Mucosa of gallbladder (tissue), 1 donor: ENCODE measurements around the gene GLIPR1L2. TPM values are rescaled to one million over a fixed set of nuclear protein-coding genes. Genes with fewer than 3 reads are reported as not detected.
"Not testable (repeated sequence)": the region's sequence is repeated elsewhere in the genome, so short reads cannot be mapped to it uniquely, and the experiment has no call there.

Experiments used
- DNase-seq: peaks from one replicate; pipeline ENCODE4 v3.0.0-alpha.2; 2020; ENCODE audit warnings: low spot score
- total RNA-seq: library from RNA; stranded (reverse); gene quantifications from one replicate; pipeline ENCODE4 v1.2.1, GENCODE V29; 2021
- donor health status: DM: no; HTN: no; CAD: no.

GLIPR1L2 gene
- total RNA-seq, 1 donor from 2014 or later = 0.78 TPM

DNA sequence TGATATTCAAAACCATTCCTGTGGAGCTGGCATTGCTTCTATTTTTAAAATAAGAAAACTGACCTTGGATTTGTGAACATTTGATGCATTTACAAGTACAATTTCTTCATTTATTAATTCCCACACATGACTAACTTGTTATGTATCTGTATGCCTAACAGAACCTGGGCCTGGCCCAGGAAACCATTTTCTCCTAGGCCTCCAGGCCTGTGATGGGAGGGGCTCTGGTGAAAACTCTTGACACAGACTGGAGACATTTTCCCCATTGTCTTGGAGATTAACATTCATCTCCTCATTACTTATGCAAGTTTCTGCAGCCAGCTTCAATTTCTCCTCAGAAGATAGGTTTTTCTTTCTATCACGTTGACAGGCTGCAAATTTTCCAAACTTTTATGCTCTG is 42.0 kb downstream of the GLIPR1L2 start:
- DNase-seq = no peak

DNA sequence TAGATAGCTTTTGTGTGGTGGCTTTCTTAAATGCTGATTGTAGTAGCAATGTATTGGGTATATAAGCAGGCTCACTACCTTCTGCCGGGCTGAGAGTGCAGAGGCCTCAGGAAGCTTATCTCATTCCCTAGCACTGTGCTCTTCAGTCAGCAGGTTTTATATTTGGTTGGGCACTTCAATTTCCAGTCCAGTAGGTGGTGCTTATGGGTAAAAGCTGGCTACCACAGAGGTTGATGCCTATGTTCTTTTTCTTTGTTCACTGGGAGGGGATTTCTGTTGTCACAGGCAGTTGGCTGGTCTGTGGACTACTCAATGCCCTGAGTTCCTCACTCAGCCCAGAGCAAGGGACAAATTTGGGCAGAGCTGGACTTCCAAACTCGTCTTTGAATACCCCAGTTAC is 46.7 kb downstream of the GLIPR1L2 start:
- no peak for DNase-seq

GRCh38 chr12:75438059-75438754 is 47.3 kb downstream of the GLIPR1L2 start:
- DNase-seq = no peak

GRCh38 chr12:75439048-75439447 is 48.2 kb downstream of the GLIPR1L2 start:
- no peak for DNase-seq

GRCh38 chr12:75439930-75440329 is 49.0 kb downstream of the GLIPR1L2 start:
- DNase-seq = no peak

DNA sequence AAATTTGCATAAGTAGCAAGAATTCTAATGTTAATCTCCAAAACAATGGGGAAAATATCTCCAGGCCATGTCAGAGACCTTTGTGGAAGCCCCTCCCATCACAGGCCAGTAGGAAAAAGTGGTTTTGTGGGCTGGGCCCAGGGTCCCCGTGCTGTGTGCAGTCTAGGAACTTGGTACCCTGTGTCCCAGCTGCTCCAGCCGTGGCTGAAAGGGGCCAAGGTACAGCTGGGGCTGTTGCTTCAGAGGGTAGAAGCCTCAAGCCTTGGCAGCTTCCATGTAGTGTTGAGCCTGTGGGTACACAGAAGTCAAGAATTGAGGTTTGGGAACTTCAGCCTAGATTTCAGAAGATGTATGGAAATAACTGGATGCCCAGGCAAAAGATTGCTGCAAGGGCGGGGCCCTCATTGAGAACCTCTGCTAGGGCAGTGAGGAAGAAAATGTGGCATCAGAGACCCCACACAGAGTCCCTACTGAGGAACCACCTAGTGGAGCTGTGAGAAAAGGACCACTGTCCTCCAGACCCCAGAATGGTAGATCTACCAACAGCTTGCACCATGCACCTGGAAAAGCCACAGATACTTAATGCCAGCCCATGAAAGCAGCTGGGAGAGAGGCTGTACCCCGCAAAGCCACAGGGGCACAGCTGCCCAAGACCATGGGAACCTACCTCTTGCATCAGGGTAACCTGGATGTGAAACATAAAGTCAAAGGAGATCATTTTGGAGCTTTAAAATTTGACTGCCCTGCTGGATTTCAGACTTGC is 51.0 kb downstream of the GLIPR1L2 start:
- DNase-seq = not testable (repeated sequence)

DNA sequence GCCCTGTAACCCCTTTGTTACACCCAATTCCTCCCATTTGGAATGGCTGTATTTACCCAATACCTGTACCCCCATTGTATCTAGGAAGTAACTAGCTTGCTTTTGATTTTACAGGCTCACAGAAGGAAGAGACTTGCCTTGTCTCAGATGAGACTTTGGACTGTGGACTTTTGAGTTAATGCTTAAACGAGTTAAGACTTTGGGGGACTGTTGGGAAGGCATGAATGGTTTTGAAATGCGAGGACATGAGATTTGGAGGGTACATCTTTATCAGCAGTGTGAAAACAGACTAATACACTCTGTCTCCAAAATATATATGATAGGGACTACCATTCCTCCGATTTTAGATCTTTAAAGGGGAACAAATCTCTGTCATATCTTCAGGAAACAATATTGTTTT is 51.6 kb downstream of the GLIPR1L2 start:
- DNase-seq = not testable (repeated sequence)

GRCh38 chr12:75443709-75444108 is 52.8 kb downstream of the GLIPR1L2 start:
- no peak for DNase-seq

DNA sequence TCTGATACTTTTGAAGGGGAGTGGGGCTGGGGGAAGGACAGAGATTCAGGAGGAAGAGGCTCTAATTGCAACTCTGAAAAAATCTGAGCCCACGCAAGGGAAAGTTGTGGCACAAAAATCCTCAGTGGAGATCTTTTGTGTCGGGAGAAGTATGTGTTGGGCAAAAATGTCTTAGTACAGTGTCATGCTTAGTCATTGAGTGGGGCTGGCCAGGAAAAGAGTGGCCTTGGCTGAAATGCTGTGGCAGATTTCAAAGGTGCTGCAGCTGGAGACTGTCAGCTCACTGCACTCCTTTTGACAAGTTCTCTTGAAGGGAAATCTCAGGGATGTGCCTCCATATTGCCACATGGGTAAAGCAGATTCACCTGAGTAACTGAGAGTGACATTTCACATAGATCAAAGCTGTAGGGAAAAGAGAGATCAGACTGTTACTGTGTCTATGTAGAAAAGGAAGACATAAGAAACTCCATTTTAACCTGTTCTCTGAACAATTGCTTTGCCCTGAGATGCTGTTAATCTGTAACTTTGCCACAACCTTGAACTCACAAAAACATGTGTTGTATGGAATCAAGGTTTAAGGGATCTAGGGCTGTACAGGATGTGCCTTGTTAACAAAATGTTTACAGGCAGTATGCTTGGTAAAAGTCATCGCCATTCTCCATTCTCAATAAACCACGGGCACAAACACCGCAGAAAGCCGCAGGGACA is 53.7 kb downstream of the GLIPR1L2 start:
- DNase-seq = no peak

DNA sequence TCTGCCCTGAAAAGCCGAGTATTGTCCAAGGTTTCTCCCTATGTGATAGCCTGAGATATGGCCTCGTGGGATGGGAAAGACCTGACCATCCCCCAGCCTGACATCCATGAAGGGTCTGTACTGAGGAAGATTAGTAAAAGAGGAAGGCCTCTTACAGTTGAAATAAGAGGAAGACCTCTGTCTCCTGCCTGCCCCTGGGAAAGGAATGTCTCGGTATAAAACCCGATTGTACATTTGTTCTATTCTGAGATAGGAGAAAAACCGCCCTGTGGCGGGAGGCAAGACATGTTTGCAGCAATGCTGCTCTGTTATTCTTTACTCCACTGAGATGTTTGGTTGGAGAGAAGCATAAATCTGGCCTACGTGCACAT is 54.2 kb downstream of the GLIPR1L2 start:
- not testable (repeated sequence) for DNase-seq

DNA sequence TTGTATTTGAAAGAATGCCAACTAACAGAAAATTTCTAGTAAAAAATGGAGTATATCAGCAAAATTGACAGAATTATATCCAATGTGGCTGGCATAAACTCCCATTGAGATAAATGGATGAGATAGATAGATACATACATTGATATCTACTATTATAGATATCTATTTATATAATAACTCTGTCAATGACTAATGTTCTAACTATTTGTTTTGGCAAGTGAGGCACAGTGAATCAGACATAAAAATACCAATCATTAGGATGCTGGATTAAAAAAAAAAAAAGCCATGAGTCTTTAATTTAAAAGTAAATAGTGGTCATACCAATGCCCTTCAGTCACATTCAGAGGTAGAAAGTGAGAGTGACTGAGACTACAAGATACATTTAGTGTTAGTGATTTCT is 56.0 kb downstream of the GLIPR1L2 start:
- DNase-seq = no peak

DNA sequence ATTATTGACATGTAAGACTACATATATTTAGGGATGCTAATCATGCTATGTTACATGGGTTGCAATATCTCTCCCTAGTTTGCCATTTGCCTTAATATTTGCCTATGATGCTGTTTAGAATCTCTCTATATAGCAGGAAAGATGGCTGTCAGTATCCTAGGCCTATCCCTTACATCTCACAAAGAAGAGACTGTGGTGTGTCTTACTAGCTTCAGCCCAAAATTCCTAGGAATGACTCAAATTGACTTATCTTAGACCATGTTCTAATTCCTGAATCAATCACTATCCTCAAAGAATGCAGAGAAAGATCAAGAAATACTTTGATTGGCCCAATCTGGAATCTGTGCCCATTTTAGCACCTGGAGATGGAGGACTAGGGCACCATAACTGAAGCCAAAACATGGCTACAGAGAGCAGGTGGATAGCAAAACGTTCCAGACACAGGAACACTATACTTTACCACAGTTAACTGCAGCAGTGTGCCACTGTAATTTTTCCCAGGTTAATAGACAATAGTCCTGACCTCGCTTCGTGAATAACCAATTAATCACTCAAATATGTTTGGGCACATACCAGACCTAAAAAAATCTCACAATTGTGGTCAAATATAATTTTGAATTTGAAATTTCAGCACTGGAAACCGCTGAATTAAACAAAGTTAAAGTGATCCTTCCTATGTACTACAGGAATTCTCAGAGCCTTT is 57.0 kb downstream of the GLIPR1L2 start:
- no peak for DNase-seq

DNA sequence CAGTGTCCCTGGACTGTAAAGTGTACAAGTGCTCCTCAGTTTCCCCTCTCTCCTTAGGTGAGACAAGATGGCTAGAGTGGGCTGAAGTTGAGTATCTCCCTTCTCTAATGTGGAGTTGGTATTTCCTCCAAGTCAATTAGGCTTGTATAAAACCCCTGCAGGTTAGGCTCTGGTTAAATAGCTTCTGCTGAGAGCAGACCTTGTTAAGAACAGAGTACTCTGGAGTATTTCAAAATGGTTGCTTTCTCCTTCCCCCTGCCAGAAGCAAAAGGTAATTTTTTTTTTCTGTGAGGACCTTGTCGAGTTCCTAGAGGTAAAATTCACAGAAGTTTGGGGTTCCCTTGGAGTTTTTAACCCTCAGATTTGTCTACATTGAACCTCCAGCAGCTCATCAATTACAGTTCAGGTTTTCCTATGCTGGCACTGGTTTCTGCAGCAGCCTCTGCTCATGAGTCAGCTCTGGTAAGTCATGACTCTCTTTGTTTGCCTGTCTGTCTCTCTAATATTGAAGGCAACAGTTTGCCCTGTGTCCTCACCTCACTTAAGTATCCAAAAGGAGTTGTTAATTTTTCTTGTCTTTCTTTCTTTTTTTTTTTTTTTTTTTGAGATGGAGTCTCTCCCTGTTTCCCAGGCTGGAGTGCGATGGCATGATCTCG is 61.9 kb downstream of the GLIPR1L2 start:
- no peak for DNase-seq

GRCh38 chr12:75455839-75456238 is 65.0 kb downstream of the GLIPR1L2 start:
- DNase-seq = no peak

- no peak for DNase-seq
Observed at GRCh38 chr12:75457191-75457590, 66.3 kb downstream of the GLIPR1L2 start.

DNA sequence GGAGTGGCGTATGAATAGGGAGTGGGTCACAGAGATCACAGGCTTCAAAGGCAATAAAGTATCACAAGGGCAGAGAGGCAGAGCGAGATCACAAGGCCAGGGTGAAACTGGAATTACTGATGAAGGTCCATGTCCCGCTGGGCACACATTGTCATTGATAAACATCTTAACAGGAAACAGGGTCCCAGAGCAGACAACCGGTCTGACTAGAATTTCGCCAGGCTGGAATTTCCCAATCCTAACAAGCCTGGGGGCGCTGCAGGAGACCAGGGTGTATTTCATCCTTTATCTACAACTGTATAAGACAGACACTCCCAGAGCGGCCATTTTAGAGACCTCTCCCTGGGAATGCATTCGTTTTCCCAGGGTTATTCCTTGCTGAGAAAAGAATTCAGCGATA is 67.0 kb downstream of the GLIPR1L2 start:
- DNase-seq = not testable (repeated sequence)

DNA sequence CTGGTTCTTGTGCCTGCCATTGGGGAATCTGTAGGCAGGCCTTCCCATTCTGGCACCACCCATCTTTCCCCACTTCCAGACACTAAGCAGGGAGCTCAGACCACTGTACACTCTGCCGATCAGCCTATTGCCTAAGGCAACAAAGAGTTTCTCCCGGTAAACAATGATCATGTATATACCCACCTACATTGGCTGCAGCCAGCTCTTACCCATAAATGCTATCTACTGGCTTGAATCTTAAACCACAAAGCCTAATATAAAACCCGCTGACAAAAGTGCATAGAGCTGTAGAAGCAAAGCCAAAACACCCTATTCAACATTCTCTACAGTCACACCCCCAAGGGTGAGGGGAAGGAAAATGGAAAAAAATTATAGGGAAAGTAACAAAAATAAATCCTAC is 68.9 kb downstream of the GLIPR1L2 start:
- DNase-seq = no peak

DNA sequence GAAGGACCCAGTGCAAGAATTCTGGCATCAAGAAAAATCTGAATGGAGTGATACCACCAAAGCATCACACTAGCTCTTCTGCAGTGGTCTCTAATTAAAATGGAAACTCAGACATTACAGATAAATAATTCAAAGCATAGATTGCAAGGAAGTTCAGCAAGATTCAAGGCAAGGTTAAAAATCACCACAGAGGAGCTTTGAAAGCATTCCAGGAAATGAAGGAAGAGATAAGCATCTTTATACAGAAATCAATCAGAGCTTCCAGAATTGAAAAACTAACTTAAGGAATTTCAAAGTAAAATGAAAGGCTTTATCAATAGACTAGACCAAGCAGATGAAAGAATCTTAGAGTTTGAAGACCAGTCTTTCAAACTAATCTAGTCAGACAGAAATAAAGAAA is 69.3 kb downstream of the GLIPR1L2 start:
- no peak for DNase-seq

DNA sequence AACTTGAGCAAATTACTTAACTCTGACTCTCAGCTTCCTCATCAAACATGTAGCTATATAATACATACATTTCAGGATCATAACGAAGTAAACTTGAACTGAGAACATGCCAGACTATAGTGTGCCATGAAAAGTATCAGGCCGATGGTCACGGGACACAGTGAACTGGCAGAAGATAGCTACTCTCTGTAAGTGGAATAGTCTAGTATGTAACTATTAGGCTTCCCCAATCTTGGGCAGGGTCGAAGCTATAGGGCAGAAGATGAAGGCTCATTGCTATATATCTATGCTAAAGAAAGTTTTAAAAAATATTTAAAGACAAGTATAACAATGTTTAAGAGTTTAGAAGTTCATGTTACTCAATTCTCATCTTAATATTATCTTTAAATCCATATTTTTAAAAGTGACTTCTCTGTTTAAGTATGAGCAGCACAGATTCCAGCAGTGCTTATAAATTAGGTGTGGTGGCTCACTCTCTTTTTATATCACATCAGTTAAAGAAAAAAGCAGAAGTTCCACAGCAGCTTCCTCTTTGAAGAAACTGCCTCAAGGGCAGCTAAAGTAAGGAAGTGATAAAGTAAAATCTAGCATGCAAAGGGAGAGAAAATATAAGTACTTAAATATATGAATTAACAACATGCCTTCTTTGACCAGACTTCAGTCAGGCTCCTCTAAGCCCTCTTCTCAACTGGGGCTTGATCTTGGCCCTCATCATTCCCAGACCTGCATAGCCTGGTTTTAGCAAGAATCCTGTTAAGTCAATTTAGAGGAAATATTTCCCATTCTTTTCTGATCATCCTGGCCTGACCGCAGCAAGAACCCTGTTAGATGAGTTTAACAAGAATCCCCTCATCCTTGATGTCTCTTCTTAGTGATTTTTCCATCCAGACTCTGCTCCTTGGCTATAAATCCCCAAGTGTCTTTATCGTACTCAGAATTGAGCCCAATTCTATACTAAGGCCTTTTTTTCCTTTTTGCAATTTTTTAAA is 81.3 kb downstream of the GLIPR1L2 start:
- no peak for DNase-seq

DNA sequence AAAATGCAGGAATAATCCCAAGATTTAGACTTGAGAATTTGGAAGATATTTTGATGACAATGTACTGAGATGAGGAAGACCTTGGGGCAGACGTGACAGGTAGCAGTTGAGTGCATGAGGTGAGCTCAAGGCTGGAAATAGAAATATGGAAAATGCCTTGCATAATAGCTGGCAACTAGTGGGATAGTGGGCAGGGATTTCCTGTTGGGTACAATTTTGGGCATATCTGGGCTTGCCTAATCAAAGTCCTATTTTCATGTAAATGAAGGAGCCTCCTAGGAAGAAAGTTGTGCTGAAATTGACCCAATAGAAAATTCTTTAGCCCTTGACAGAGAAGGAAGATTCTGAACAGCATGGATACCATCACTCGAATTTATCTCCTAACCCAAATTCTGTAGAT is 83.2 kb downstream of the GLIPR1L2 start:
- no peak for DNase-seq
